D341Med (cell line): ENCODE data around the gene RNF150.
"Not testable (repeated sequence)": the region's sequence is repeated elsewhere in the genome, so short reads cannot be mapped to it uniquely, and the experiment has no call there.

ENCODE experiments used
- DNase-seq: peaks from one replicate; pipeline ENCODE4 v3.0.0; 2012; ENCODE audit warnings: low spot score

Gene RNF150

DNA sequence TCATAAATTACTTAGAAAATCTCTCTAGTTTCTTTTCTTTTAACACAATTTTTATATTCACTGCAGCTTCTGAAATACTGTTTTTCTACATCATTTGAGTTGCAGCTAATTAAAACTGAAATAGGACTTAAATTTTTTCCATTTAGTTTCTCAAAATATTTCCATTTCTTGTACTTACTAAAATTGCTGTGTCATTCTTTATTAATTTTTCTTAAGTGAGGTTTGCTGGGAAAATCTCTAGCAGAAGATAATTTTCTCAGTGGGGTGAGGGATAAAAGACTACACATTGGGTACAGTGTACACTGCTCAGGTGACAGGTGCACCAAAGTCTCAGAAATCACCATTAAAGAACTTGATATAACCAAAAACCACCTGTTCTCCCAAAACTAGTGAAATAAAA lies 57.7 kb downstream of the RNF150 start:
- DNase-seq = no peak

DNA sequence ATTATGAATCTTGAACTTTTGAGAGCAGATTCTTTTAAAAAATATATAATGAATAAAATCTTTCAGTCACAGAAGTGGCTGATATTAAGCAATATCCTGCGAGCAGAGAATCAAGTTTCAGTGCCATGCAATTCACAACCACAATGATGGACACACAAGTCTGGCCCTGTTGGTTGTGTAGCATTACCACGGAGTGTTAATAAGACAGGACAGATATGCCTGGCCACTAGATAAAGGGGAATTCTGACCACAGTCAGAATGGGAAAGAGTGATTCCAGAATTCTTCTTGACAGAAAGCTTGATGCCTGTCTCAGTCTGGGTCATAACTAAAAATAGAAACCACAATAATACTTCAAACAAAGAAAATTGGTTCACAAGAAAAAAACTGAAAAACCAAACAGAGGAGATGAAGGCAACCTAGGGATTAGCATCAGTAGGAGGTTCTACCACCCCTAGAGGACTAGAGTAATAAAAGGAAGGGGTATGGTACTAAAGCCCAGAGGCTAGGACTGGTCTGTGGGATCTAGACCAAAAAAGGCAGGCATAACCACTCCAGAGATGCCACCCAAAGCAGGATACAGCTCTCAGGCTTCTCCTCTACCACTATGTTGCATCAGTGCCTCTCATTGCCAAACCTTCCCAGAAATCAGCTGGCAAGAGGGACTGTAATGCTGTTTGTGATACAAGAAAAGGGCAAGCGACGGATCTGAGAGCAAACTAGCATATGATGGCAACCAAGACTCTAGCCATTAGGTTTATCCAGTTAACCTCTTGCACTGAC lies 59.0 kb downstream of the RNF150 start:
- DNase-seq = no peak

DNA sequence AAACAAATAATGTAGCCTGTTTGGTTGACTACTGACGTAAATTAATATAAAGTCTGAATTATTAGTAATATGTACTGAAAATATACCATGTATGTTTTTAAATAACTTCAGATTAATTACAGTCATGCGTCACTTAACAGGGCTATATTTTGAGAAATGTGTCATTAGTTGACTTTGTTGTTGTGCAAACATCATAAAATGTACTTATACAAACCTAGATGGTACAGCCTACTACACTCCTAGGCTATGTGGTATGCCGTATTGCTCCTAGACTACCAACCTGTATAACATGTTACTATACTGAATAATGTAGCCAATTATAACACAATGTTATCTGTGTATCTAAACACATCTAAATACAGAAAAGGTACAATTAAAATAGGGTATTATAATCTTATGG lies 66.6 kb downstream of the RNF150 start:
- no peak for DNase-seq

- no peak for DNase-seq
Observed at GRCh38 chr4:141065872-141066271, 67.4 kb downstream of the RNF150 start.

DNA sequence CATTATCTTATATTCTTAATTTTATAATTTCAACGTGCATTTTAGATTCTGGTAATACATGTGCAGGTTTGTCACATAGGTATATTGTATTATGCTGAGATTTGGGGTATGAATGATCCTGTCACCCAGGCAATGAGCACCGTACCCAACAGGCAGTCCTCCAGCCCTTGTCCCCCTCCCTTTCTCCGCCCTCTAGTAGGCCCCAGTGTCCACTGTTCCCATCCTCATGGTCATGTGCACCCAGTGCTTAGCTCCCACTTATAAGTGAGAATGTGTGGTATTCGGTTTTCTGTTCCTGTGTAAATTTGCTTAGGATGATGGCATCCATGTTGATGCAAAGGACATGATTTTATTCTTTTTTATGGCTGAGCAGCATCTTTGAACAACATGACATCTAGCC lies 70.6 kb downstream of the RNF150 start:
- DNase-seq = no peak

DNA sequence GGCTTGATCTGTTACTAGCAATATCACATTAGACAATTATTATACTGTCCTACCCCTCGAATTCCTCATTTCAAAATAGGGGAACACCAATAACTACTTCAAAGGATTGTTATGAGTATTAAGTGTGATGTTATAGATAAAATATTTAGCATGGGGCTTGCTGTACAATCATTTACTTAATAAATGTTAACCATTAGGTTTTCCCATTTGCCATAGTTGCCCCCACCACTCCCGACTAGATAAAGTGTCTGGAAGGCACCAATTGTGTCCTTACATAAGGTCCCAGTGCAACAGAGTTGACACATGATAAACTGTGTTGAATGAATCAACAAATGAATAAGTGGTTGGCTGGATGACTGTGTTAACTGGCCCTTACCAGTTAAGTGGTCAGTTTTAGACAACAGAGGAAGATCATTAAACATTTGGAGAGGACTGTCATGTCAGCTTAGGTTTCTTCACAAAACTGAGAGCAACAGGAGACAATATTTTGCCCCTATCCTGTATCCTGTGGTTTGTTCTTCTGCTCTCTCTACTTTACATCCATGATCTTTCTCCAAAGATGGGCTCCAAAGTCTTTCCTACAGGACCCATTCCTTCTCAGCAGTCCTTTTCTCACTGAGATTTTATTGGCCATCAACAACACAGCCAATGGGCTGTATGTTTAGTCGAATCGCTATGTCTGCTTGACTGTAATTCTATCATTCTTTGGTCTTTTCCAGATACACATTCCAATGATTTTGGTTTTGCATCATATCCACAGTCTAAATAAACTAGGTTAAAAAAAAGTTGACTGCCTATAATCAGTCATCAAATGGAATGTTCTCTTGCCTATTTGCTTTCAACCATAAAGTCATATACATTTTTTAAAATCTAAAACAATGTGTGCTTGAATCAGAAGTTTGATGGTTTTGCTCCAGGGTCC lies 74.4 kb downstream of the RNF150 start:
- no peak for DNase-seq

- no peak for DNase-seq
Observed at GRCh38 chr4:141057582-141057981, 75.7 kb downstream of the RNF150 start.

- DNase-seq = no peak
Observed at GRCh38 chr4:141056473-141056872, 76.8 kb downstream of the RNF150 start.

DNA sequence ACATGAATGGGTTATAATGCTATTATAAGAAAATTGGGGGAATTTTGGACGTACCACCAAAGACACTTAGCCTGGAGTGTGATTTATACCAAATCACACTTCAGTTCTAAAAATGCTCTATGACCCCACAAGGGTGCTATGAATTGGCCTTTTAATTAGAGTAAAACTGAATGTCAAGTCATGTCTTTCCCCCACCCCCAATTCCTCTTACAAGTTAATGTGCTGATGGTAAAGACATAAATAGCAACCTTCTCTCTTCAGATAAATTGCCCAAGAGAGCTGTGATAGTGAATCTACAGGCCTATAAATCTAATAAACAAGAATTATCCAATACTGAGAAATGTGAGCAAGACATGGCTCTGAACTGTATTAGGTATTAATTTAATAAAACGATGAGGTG lies 78.8 kb downstream of the RNF150 start:
- DNase-seq = no peak

DNA sequence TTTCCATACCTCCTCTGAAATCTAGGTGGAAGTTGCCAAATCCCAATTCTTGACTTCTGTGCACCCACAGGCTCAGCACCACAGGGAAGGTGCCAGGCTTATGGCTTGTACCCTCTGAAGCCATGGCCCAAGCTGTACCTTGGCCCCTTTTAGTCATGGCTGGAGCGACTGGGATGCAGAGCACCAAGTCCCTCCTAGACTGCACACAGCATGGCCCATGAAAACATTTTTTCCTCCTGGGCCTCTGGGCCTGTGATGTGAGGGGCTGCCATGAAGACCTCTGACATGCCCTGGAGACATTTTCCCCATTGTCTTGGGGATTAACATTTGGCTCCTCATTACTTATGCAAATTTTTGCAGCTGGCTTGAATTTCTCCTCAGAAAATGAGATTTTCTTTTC lies 82.3 kb downstream of the RNF150 start:
- DNase-seq = not testable (repeated sequence)

DNA sequence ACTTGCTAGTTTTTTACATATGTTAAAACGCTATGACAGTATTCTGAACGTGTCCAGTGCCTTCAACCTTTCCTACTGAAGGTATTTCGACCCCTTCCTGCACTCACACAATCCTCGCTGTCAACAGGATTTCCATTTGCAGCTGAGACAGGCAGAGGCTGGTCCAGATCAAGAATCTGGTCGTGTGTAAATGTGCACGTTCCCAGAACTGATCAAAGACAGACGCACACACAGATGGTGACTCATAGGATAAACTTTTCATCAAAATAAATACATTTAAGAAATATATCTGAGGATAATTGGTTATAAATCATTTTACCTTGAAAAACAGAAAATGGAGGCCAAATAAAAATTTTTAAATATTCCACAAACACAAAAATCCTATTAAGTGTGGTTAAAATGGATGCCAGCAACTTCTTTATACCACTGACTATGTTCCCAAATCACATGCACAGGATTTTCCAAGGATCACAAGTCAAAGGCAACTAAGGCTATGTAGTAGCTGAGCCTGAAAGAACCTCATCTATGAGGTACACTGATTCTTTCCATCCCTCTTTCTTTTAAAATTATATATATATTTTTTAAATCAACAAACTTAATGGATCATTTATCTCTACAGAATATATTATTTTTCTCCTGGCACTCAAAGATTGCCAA lies 85.9 kb downstream of the RNF150 start:
- no peak for DNase-seq

DNA sequence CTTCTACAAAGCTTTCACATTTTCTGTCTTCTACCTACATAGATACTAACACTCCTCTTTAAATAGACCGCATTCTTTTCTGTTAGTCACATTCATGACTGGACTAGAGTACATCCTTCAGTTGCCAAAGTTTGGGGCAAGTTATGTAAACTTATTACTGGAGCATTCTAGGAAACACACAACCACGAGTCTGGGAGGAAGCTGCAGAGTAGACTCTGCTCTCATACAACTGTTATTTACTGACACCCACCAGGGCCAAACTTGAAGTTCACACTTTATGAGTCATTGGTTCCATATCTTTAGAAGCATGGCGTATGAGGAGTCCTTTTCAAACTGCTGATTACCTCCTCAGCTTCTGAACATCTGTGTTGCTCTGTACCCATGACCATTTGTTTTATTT lies 87.0 kb downstream of the RNF150 start:
- DNase-seq = no peak

DNA sequence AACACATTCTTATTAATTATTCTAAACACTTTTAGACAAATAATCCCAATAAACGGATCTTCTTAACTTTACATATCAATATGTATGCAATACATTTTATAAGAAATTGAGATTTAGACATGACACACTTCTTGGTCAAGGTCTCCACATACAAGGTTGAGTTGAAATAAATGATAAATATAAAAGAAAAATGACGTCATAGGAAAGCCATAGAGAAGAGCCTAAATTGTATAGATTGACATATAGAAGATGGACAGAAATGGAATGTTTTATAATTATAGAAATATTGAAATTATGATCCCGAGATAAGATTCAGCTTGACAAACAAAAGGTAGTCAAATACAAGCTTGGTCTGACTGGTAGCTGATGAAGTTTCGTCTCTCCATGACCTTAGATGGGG lies 87.4 kb downstream of the RNF150 start:
- no peak for DNase-seq

GRCh38 chr4:141041021-141041476 lies 92.2 kb downstream of the RNF150 start:
- DNase-seq = no peak

GRCh38 chr4:141039156-141039555 lies 94.1 kb downstream of the RNF150 start:
- DNase-seq = no peak

DNA sequence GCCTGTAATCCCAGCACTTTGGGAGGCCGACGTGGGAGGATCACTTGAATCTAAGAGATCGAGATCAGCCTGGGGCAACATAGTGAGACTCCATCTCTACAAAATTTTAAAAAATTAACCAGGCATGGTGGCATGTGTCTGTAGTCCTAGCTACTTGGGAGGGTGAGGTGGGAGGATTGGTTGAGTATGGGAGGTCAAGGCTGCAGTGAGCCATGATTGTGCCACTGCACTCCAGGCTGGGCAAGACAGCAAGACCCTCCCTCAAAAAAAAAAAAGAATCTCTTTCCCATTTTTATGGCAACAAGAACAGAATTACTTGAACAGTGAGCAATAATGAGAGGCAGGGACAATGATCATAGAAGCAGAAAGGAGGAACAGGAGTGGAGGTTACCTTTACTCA lies 94.8 kb downstream of the RNF150 start:
- no peak for DNase-seq

DNA sequence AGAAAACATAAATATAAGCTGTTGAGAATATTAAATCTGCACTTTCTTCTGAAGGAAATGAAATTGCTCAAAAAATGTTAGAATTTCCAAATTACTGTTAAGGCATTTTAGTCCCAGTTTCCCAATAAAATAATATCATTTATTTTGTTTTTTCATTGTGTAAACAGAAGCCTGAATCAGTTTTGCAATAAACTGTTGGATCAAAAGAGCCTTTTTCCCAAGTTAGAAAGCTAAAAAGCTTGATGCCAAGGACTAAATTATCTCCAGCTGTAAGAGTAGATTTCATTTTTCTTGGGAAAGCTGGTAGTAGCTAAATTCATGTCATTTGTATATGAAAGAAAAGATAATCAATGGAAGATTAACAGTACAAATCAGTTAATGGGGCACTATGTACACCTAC lies 95.8 kb downstream of the RNF150 start:
- DNase-seq = no peak

- DNase-seq = no peak
Observed at GRCh38 chr4:141036786-141037185, 96.5 kb downstream of the RNF150 start.

DNA sequence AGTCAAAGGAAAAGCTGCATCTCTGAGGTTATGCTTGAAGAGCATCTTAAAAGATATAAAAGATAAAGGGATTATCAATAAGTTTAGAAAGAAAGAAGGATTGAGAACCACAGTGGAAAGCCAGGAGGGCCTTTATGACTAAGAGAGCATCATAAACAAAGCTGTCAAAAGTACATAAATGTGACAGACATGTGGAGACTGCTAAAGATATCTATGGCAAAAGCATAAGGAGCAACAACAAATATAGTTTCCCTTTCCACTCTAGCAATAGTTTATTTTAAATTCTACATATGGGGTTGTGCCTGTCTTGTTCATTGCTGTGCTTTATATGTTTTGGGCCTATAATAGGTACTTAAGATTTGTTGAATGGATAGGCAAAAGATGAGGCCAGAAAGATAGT lies 97.3 kb downstream of the RNF150 start:
- DNase-seq = no peak

DNA sequence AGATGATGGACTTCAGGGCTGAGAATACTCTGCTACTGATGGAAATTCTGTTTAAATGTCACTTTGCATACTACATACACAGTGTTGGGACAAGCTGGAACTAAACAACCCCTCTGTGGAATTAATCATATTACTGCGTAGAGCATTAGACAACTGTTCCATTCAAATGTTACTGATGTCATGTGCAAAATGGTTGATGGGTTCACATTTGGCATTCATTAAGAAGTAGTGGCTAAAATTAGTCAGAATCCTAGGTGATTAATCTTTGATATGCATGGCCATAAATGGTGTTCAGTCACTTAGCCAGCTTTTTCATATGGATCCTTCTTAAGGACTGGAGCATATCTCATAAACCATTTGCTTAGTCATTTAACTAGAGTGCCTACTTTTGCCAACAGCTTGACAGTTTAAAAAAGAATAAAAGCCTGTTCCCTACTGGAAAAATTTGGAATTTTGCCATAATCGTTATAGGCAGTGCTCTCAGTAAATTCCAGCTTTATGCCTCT lies 105.2 kb downstream of the RNF150 start:
- DNase-seq = no peak

DNA sequence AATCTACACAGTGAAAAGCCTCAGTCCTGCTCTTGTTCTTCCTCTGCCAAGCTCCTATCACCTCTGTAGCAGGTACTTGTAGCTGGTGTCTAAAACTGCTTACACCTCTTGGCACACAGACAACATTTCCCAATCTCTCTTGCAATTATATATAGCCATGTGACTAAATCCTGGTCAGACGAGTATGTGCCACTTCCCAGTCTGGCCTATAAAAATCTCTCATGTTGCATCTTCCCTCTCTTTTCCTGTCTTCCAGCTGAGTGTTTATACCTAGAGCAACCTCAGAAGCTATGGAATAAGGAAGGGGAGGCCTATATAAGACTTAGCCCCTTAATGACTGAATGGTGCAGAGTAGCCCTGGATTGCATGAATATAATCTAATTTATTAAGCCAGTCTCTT lies 105.8 kb downstream of the RNF150 start:
- DNase-seq = no peak

GRCh38 chr4:141026900-141027299 lies 106.4 kb downstream of the RNF150 start:
- DNase-seq = no peak

DNA sequence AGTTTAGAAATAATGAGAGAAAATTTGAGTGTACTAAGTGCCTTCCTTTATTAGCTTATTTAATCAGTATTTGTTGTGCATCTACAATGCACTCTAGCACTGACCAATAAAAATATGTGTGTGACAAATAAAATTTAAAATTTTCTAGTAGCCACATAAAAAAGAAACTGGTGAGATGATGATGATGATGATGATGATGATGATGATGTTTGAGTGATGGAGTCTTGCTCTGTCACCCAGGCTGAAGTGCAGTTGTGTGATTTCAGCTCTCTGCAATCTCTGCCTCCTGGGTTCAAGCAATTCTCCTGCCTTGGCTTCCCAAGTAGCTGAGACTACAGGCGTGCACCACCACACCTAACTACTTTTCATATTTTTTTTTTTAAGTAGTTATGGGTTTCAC lies 110.2 kb downstream of the RNF150 start:
- DNase-seq = no peak
